Measurements from ENCODE around the gene DLST.

DLST gene

GRCh38 chr14:74881431-74882102, at the start of gene DLST:
Gene DLST (plus strand): TSS chr14:74881916. CDS start chr14:74881954, 38 bp downstream.
- DNase-seq (ENCODE audit: low read depth, low spot score) = peak; percentile 69

- DNase-seq (ENCODE audit: low read depth, low spot score) = no peak
Observed at GRCh38 chr14:74832849-74833248, 48.9 kb upstream of the DLST start.

GRCh38 chr14:74834692-74835392, 46.9 kb upstream of the DLST start:
- DNase-seq (ENCODE audit: low read depth, low spot score) = no peak

- no peak for DNase-seq (ENCODE audit: low read depth, low spot score)
Observed at GRCh38 chr14:74835645-74836250, 46.0 kb upstream of the DLST start.

GRCh38 chr14:74836251-74836960, 45.3 kb upstream of the DLST start:
- DNase-seq (ENCODE audit: low read depth, low spot score) = no peak

GRCh38 chr14:74838166-74838565, 43.5 kb upstream of the DLST start:
- no peak for DNase-seq (ENCODE audit: low read depth, low spot score)

GRCh38 chr14:74840603-74841030, 41.1 kb upstream of the DLST start:
- DNase-seq (ENCODE audit: low read depth, low spot score) = no peak

- no peak for DNase-seq (ENCODE audit: low read depth, low spot score)
Observed at GRCh38 chr14:74841230-74842207, 40.2 kb upstream of the DLST start.

- no peak for DNase-seq (ENCODE audit: low read depth, low spot score)
Observed at GRCh38 chr14:74843653-74844052, 38.1 kb upstream of the DLST start.

GRCh38 chr14:74846168-74846567, 35.5 kb upstream of the DLST start:
- no peak for DNase-seq (ENCODE audit: low read depth, low spot score)

GRCh38 chr14:74846968-74847665, 34.6 kb upstream of the DLST start:
- DNase-seq (ENCODE audit: low read depth, low spot score) = no peak

GRCh38 chr14:74848768-74849167, 32.9 kb upstream of the DLST start:
- no peak for DNase-seq (ENCODE audit: low read depth, low spot score)

GRCh38 chr14:74852922-74853530, 28.7 kb upstream of the DLST start:
- DNase-seq (ENCODE audit: low read depth, low spot score) = no peak

GRCh38 chr14:74853581-74853980, 28.1 kb upstream of the DLST start:
- DNase-seq (ENCODE audit: low read depth, low spot score) = no peak

- no peak for DNase-seq (ENCODE audit: low read depth, low spot score)
Observed at GRCh38 chr14:74855021-74855420, 26.7 kb upstream of the DLST start.

- DNase-seq (ENCODE audit: low read depth, low spot score) = no peak
Observed at GRCh38 chr14:74855945-74856344, 25.8 kb upstream of the DLST start.

- no peak for DNase-seq (ENCODE audit: low read depth, low spot score)
Observed at GRCh38 chr14:74856366-74856765, 25.4 kb upstream of the DLST start.

GRCh38 chr14:74858022-74858421, 23.7 kb upstream of the DLST start:
- DNase-seq (ENCODE audit: low read depth, low spot score) = no peak

GRCh38 chr14:74859757-74860552, 21.8 kb upstream of the DLST start:
- DNase-seq (ENCODE audit: low read depth, low spot score) = no peak
